GM18873 (cell line): ENCODE data around the gene DCBLD2.

Experiments
- ATAC-seq: cut with Tn5 transposase; IDR thresholded peaks from one replicate; pipeline ENCODE4 v1.9.1; 2021; ENCODE audit warnings: mild to moderate bottlenecking, moderate library complexity, moderate number of reproducible peaks; ENCODE audit not compliant: unreplicated experiment, low FRiP score

Gene DCBLD2

GRCh38 chr3:98901392-98902350, at the start of gene DCBLD2:
DCBLD2 (minus strand) TSS chr3:98901695; CDS start chr3:98901326, 369 bp downstream.
- peak; percentile 99 for ATAC-seq

- no peak for ATAC-seq
Observed at GRCh38 chr3:98945666-98946065, 44.2 kb upstream of the DCBLD2 start.

- no peak for ATAC-seq
Observed at GRCh38 chr3:98945101-98945524, 43.6 kb upstream of the DCBLD2 start.

- no peak for ATAC-seq
Observed at GRCh38 chr3:98930413-98930812, 28.9 kb upstream of the DCBLD2 start.

- no peak for ATAC-seq
Observed at GRCh38 chr3:98921957-98922356, 20.5 kb upstream of the DCBLD2 start.

- no peak for ATAC-seq
Observed at GRCh38 chr3:98920166-98920565, 18.7 kb upstream of the DCBLD2 start.

GRCh38 chr3:98918586-98918985, 17.1 kb upstream of the DCBLD2 start:
- no peak for ATAC-seq

- no peak for ATAC-seq
Observed at GRCh38 chr3:98917608-98918007, 16.1 kb upstream of the DCBLD2 start.

GRCh38 chr3:98914210-98915080, 12.9 kb upstream of the DCBLD2 start:
- no peak for ATAC-seq

- no peak for ATAC-seq
Observed at GRCh38 chr3:98912448-98912847, 11.0 kb upstream of the DCBLD2 start.

- no peak for ATAC-seq
Observed at GRCh38 chr3:98906230-98906629, 4.7 kb upstream of the DCBLD2 start.

GRCh38 chr3:98903705-98904481, 2.4 kb upstream of the DCBLD2 start:
- no peak for ATAC-seq

- ATAC-seq: no peak
Observed at GRCh38 chr3:98903099-98903498, 1.6 kb upstream of the DCBLD2 start.

- no peak for ATAC-seq
Observed at GRCh38 chr3:98902351-98902740, 851 bp upstream of the DCBLD2 start.

- ATAC-seq: no peak
Observed at GRCh38 chr3:98901119-98901391, 440 bp downstream of the DCBLD2 start.

GRCh38 chr3:98900265-98901118, 1.0 kb downstream of the DCBLD2 start:
- no peak for ATAC-seq

GRCh38 chr3:98897701-98898100, 3.8 kb downstream of the DCBLD2 start:
- ATAC-seq: no peak

- no peak for ATAC-seq
Observed at GRCh38 chr3:98894791-98895576, 6.5 kb downstream of the DCBLD2 start.

- no peak for ATAC-seq
Observed at GRCh38 chr3:98893740-98894139, 7.8 kb downstream of the DCBLD2 start.
